Measurements from ENCODE around the gene ESCO1.

Gene ESCO1

GRCh38 chr18:21571772-21572171, 28.7 kb downstream of the ESCO1 start:
- TF ChIP-seq CTCF (IDR thresholded peaks at IDR 0.05; ENCODE audit: low read depth, low read length) = no peak
- H3K4me3 ChIP-seq (ENCODE audit: low read depth, low read length) = no peak overlapping the region

GRCh38 chr18:21559195-21559594, 41.3 kb downstream of the ESCO1 start:
- H3K4me3 ChIP-seq (ENCODE audit: low read depth, low read length) = no peak overlapping the region
- no peak for TF ChIP-seq CTCF (IDR thresholded peaks at IDR 0.05; ENCODE audit: low read depth, low read length)

GRCh38 chr18:21557607-21558253, 42.8 kb downstream of the ESCO1 start:
- no peak for TF ChIP-seq CTCF (IDR thresholded peaks at IDR 0.05; ENCODE audit: low read depth, low read length)
- H3K4me3 ChIP-seq (ENCODE audit: low read depth, low read length) = no peak overlapping the region

- no peak for TF ChIP-seq CTCF (IDR thresholded peaks at IDR 0.05; ENCODE audit: low read depth, low read length)
- no peak overlapping the region for H3K4me3 ChIP-seq (ENCODE audit: low read depth, low read length)
These were observed 50.0 kb downstream of the ESCO1 start for GRCh38 chr18:21550510-21550970.

- no peak for TF ChIP-seq CTCF (IDR thresholded peaks at IDR 0.05; ENCODE audit: low read depth, low read length)
- H3K4me3 ChIP-seq (ENCODE audit: low read depth, low read length) = no peak overlapping the region
These were observed 51.9 kb downstream of the ESCO1 start for GRCh38 chr18:21548647-21549046.

- TF ChIP-seq CTCF (IDR thresholded peaks at IDR 0.05; ENCODE audit: low read depth, low read length) = no peak
- no peak overlapping the region for H3K4me3 ChIP-seq (ENCODE audit: low read depth, low read length)
These were observed 54.1 kb downstream of the ESCO1 start for GRCh38 chr18:21546423-21546822.

- TF ChIP-seq CTCF (IDR thresholded peaks at IDR 0.05; ENCODE audit: low read depth, low read length) = no peak
- H3K4me3 ChIP-seq (ENCODE audit: low read depth, low read length) = no peak overlapping the region
These were observed 62.3 kb downstream of the ESCO1 start for GRCh38 chr18:21538230-21538629.
